HG03432 (cell line): ENCODE measurements around the gene UBR3.
A peak's percentile ranks its signal among the peaks of the same experiment; 100 is the strongest.

Experiments
- ATAC-seq: cut with Tn5 transposase; IDR thresholded peaks from one replicate; pipeline ENCODE4 v1.9.1; 2021; ENCODE audit warnings: mild to moderate bottlenecking, moderate library complexity; ENCODE audit not compliant: unreplicated experiment

The UBR3 gene

DNA sequence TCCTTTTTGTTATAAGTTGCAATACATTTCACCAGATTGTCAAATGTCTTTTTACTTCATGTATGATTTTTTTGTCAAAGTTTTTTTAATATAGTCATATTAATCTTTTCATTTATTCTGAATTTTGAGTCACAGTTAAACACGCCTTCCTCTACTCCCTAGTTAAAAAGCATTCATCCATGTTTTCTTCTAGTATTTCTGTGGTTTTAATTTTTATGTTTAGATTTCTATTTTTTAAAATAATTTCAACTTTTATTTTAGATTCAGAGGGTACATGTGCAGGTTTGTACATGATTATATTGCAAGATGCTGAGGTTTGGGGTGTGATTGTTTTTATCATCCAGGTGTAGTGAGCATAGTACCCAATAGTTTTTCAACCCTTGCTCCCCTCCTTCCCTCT is 204.0 kb downstream of the UBR3 start:
- no peak for ATAC-seq

DNA sequence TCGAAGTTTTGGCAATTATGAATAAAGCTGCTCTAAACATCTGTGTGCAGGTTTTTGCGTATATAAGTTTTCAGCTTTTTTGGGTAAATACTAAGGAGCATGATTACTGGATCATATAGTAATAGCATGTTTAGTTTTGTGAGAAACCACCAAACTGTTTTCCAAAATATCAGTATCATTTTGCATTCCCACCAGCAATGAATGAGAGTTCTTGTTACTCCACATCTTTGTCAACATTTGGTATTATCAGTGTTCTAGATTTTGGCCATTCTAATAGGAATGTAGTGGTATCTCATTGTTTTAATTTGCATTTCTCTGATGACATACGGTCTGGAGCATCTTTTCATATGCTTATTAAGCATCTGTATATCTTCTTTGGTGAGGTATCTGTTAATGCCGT is 207.3 kb downstream of the UBR3 start:
- no peak for ATAC-seq

DNA sequence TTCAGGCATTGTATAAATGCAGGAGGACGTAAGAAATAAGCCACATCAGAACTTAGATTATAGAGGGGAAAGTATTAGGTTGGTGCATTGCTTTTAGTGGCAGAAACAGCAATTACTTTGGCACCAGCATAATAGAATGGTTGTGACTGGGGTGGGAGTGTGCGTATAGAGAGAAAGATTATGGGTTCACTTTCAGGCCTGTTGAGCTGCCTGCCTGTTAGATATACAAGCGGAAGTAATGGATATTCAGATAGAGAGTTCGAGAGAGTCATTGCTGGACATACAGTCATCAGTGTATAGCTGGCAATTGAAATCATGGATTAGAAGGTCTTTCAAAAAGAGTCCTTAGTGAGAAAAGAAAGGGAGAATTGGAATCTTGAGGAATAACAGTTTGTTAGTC is 211.5 kb downstream of the UBR3 start:
- no peak for ATAC-seq

DNA sequence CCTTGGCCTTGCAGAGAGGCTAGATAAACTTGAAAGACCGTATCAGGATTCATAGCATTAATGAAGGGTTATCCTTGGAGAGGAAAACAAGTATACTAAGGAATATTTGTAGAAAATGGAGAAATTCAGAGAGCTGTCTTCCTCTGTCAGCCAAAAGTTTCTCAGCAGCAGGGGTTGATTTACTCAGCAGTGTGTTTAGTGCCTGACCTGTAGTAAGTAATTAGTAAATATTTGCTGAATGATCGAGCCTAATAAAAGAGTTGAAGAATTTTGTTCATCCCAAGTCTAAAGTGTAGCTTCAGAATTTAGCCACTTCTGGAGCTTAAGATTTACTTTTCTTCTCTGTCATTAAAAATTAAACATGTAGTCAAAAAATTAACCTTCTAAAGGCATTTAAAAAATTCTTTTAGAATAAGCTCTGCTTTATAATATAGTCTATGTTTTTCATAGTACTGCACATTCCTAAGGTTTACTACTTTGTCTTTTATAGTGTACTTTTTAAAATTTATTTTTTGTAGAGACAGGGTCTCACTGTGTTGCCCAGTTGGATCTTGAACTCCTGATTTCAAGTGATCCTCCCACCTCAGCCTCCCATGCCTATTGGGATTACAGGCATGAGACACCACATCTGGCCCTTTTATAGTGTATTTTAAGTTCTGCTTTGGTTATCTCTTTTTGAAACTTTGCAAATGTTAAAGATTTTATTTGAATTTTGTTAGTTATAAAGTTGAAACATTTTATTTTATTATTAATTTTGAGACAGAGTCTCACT is 212.3 kb downstream of the UBR3 start:
- no peak for ATAC-seq

DNA sequence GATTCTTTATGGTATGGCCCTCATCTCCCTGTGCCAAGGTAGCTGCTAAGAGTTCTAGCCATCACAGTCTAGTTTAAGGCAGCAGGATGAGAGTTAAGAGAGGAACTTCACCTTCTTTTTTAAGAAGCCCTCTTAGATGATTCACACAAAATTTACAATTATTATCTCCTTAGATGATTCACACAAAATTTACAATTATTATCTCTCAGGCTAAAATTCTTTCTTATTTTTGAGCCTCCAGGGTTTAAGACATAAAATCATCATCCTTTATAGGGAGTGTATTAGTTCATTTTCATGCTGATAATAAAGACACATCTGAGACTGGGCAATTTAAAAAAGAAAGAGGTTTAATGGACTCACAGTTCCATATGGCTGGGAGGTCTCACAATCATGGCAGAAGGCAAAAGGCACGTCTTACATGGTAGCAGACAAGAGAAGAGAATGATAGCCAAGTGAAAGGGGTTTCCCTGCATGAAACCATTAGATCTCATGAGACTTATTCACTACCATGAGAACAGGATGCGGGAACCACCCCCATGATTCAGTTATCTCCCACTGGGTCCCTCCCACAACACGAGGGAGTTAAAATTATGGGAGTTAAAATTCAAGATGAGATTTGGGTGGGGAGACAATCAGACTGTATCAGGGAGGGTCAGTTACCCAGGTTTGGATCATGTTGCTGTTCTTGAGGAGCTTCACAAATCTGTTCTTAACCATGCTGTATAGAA is 217.7 kb downstream of the UBR3 start:
- ATAC-seq = no peak

DNA sequence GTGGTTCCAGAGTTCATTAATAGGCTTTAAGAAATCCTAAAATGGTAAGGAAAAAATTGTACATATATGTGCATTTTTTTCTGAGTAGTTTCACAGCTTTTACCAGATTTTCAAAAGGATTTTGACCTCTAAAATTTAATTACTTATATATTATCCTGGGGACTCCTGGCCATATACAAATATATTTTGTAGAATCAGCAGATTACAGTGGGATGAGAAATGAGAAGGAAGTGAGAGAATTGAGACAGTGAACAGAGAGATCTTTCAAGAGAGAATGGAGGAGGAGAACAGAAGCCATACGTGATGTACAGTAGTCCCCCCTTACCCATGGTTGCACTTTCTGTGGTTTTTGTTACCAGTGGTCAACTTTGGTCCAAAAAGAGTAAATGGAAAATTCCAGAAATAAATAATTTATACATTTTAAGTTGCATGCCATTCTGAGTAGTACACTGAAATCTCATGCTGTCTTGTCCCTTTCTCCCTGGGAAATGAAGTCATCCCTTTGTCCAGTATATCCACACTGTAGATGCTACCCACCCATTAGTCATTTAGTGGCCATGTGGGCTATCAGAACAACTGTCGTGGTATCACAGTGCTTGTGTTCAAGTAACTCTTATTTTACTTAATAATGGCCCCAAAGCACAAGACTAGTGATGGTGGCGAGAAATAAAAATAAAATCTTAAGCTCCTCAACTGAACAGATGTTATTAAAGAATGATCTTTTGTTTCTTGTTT is 220.2 kb downstream of the UBR3 start:
- no peak for ATAC-seq

DNA sequence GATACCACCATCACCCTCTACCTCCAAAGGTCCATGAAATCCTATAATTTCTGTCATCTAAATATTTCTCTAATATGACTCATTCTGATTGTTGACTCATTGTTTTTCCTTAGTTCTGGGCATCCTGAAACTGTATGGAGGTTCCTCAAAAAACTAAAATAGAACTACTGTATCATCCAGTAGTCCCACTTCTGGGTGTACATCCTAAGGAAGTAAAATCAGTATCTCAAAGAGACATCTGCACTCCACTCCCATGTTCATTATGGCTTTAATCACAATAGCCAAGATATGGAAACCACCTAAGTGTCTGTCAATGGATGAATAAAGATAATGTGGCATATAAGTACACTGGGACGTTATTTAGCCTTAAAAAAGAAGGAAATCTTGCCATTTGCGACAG is 224.9 kb downstream of the UBR3 start:
- ATAC-seq = no peak

DNA sequence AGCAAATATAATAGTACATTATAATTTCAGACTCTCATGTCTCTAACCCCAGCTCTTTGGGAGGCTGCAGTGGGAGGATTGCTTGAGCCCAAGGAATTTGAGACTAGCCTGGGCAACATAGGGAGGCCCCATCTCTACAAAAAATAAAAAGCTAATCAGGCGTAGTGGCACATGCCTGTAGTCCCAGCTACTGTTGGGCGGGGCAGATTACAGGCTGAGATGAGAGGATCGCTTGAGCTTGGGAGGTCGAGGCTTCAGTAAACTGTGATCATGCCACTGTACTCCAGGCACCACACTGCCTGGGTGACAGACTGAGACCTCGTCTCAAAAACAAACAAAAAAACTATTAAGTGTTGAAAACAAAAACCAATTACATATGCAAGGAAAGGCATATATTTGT is 227.7 kb downstream of the UBR3 start:
- no peak for ATAC-seq

DNA sequence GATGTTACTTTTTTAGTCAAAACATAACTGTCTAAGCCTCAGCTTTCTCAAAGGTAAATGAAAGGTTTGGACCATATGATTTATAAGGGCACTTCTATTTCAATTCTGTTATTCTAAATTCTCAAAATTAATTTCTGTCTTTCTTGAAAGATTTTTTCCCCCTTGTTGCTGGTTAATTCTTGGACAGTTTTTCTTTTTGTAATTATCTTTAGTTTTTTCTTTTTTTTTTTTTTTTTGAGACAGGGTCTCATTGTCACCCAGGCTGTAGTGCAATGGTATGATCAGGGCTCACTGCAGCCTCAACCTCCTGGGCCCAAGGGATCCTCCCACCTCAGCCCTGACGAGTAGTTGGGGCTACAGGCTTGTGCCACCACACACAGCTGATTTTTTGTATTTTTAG is 229.6 kb downstream of the UBR3 start:
- no peak for ATAC-seq

DNA sequence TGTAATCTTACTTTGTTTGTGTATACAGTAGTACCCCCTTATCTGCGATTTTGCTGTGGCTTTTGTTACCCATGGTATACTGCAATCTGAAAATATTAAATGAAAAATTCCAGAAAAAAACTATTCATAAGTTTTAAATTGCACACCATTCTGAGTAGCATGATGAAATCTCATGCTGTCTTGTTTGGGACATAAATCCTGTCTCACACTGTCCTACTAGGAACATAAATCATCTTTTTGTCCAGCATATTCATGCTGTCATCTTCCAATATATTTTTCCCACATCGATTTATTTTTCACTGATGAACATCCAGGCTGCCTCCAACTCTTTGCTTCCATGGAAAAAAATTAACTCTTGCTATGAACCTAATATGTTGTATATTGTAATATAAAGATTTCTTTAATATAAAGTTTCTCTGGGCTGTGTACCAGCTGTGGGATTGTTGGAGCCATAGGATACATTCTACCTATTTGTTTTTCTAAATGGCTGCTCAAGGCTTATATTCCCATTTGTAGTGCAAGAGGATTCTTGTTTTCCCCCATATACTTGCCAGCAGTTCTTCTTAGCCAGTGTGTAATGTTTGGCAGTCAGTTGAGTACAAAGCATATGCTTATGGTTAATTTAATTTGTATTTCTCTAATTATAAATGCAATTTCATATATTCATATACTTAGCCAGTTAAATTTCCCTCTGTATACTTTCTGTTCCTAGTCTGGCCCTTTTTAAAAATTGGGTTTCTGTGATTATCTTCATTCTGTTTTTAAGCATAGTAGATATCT is 236.4 kb downstream of the UBR3 start:
- no peak for ATAC-seq

DNA sequence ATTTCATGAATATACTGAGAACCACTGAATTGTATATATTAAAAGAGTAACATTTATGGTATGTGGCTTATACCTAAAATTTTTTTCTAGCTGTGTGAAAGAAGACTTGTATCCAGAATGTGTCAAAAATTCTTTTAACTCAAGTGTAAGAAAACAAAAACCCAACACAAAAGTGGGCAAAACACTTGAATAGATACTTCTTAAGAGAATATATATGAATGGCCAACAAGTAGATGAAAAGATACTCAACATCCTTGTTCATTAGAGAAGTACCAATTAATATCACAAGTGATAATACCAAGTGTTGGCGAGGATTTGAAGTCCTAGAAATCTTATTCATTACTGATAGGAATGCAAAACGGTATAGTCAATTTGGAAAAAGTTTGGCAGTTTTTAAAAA is 243.5 kb downstream of the UBR3 start:
- no peak for ATAC-seq

DNA sequence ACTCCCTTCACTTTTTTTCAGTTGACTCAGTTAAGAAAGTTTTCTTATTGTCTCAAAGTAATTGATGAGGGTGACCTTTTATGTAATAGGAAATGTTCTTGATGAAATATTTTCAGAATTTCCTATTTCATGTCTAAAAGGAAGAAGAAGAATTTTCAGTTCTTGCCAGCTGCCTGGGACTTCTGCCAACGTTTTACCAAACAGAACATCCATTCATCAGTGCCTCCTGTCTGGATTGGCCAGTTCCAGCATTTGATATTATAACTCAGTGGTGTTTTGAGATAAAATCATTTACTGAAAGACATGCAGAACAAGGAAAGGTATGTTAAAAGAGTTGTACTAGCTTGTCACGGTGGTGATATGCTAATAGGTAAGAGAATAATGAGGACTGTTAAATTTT is 246.0 kb downstream of the UBR3 start:
- ATAC-seq = no peak

DNA sequence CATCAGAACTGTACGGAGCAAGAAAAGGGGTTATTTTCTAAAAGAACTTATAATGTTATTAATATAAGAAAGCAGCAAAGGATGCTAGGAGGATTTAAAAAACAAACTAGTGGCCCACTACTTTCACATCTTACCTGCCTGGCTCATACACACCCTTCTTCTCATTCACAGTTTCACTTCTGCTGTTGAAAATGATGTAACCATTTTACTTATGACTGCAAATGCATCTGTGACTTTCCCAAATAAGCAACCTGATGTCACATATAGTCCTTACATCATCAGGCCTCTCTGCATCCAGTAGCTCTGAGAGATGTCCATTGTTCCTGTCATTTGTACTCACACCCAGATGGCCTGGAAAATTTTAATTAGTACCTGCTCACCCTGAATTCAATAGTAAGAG is 248.9 kb downstream of the UBR3 start:
- peak; percentile 53 for ATAC-seq

DNA sequence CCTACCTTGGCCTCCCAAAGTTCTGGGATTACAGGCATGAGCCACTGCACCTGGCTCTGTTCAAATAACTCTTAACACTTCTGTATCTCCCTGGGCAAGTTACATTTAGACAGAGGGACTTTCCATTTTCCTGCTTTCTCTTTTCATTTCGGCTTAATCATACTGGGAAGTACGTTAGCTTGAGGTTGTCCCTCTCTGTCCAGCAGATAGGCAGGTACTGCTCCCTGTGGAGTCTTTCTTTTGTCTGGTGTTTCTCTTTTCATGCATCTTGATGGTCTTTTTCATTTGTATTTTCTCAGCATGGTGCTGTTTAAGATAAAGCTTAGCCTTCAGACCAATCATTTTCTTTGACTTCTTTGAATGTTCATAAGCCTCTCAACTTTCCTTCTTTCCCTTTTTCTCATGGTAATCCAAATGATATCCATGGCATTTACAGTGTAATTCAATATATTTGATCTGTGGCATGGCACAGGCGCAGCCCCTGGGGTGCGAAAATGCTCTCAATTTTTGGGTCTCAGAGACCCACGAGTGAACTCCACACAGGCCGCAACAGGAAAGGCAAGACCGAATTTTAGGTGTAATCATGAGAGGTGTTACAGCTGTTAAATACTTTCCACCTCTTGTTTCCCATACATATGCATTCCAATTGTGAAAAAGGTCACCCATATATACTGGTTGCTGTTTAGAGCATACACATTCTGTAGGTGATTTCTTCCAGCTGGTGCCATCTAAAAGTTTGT is 250.7 kb downstream of the UBR3 start:
- no peak for ATAC-seq

DNA sequence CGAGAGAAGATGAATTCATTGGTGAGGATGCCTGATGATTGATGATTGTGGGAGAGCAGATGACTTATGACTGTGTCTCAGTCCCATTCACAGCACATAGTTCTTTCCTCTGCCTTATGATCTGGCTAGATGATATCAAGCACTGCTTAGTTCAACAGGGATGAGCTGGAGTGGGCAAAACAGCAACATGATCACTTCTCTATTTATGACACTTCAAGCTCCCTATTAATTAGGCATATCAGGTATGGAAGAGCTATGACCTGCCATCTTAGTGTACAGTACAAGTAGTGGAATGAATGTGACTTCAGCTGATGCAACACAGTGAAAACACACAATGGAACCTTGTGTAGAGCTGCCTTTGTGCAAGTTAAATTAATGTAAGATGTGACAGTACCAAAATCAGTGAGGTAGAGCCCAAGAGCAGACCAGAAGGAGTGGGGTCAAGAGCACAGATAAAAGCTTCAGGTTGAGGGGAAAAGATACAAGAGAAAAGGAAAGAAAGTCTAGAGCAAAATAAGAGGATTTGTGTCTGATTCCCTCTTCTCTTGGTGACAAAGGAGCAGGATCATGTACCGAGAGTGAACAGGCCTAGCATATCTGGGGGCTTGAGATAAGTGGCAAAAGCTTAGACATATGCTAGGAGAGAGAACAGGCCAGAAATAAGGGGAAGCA is 257.7 kb downstream of the UBR3 start:
- ATAC-seq = no peak

DNA sequence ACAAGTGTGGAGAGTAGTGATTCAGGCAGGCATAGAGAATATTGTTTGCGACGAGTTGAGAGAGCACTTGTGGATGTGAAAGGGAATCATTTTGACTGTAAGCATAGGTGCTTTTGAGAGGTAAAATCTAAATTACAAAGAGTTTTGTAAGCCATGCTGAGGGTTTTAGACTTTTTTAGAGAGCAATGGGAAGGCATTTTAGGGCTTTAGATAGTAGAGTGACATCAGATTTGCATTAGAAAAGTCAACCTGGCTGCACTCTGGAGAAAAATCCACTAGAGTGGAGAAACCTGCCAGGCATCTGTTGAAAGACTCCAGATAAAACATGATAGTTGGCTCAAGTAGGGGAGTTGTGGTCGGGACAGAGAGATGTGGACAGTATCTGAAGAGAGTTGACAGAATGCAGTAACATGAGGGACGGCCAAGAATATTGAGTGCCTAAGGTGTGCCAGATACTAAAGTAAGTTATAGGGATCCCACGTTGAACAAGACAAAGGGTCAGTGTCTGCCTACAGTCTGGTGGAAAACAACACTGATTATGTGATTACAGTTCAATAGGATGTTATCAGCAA is 258.9 kb downstream of the UBR3 start:
- no peak for ATAC-seq

DNA sequence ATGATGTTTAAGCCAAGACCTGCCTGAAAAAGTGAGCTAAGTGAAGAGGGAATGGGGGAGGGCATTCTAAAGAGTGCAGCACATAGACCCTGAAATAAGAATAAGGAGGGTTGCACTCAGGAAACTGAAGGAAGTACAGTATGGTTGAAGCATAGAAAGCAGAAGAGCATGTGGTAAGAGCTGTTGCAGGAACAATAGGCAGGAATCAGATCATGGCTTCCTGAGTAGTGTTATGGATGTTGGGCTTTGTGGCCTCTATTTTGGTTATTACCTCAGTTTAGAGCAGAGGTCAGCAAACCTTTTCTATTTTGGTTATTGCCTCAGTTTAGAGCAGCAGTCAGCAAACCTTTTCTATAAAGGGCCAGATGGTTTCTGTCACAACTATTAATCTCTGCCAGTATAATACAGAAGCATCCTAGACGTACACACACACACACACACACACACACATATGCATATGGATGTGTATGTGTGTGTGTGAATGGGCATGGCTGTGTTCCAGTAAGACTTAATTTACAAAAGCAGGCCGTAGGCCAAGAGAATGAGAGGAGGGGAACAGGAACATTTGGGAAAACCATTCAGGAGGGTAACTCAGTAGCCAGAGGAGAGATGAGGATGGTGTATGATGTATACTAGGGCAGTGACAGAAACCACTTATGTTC is 259.6 kb downstream of the UBR3 start:
- no peak for ATAC-seq

DNA sequence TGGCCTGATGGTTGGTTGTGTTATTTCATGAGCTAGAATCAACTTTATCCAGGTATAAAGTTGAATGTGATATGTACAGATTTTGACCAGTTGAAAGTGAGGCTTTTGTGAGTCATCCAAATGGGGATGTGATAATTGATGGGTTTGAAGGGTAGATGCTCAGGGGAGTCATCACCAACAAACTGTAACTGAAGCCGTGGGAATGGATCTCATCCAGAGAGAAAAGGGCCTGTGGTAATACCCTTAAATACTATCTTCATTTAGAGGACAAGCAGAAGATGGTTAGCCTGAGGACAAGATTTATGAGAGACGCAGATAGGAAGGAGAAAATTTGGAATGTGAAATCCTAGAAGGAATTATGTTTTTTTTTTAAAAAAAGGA is 260.1 kb downstream of the UBR3 start:
- ATAC-seq = no peak

DNA sequence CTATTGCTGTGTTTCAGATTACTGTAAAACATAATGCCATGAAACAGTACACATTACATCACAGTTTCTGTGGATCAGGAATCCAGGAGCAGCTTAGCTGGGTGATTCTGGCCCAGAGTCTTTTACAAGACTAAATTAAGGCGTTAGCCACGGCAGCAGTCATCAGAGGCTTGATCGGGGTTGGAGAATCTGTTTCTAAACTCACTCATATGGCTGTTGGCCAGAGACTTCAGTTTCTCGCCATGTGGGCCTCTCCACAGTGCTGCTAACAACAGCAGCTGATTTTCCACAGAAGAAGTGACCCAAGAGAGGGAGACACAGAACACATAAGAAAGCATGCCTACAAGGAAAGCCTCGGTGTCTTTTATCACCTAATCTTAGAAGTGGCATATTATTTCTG is 261.5 kb downstream of the UBR3 start:
- no peak for ATAC-seq
